Measurements from ENCODE around the gene FKBP4. TPM values are rescaled to one million over a fixed set of nuclear protein-coding genes. Genes with fewer than 3 reads are reported as not detected.
A peak's percentile ranks its signal among the peaks of the same experiment; 100 is the strongest.

FKBP4 gene
- total and polyA plus RNA-seq, 7 donors, result 62.4 to 122 (median 86.2) TPM

DNA sequence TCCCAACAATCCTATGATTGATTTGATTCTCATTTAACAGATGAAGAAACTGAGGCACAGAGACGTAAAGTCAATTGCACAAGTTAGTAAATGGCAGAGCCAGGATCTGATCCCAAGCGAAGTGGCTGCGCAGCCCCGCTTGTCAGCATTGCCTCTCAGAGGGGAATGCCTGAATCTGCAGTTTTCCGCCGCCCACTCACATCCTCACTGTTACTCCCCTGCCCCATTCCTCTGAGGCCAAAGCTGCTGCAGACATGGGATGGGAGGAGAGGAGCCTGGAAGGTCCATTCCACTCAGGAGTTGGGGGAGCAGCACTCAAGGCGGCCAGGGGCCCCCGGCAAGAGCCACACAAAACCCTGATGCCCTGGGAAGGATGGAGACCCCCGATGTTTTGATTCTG lies 39.0 kb downstream of the FKBP4 start:
- H3K36me3 ChIP-seq (ENCODE audit: insufficient read depth in 1 of 2, low read depth in 1 of 2), result peaks cover 0 to 53% of the 10 kb centered on the region in 2 donors
- peaks cover 6% of the 10 kb centered on the region for H3K4me1 ChIP-seq
- TF ChIP-seq, protein P1, sequence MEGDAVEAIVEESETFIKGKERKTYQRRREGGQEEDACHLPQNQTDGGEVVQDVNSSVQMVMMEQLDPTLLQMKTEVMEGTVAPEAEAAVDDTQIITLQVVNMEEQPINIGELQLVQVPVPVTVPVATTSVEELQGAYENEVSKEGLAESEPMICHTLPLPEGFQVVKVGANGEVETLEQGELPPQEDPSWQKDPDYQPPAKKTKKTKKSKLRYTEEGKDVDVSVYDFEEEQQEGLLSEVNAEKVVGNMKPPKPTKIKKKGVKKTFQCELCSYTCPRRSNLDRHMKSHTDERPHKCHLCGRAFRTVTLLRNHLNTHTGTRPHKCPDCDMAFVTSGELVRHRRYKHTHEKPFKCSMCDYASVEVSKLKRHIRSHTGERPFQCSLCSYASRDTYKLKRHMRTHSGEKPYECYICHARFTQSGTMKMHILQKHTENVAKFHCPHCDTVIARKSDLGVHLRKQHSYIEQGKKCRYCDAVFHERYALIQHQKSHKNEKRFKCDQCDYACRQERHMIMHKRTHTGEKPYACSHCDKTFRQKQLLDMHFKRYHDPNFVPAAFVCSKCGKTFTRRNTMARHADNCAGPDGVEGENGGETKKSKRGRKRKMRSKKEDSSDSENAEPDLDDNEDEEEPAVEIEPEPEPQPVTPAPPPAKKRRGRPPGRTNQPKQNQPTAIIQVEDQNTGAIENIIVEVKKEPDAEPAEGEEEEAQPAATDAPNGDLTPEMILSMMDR (IDR thresholded peaks at IDR 0.05), result no peak
- DNase-seq (peak in 1 of 2 donors; percentile 40), ATAC-seq (peak in 2 of 4 donors; percentile 9)
- H3K27ac ChIP-seq, result no peak overlapping the region
- H3K9me3 ChIP-seq, result no peaks in the 10 kb centered on the region
- intact Hi-C loops (cut with DNase I), result no loop called here
- 50 to 61% (median 59%) methylated on average over 9 of the region's 9 CpGs for WGBS, 3 donors
- peak overlapping the region; percentile 46 for H3K4me3 ChIP-seq
- no peaks in the 10 kb centered on the region for H3K27me3 ChIP-seq (ENCODE audit: insufficient read depth in 3 of 3, low read length in 2 of 3)

DNA sequence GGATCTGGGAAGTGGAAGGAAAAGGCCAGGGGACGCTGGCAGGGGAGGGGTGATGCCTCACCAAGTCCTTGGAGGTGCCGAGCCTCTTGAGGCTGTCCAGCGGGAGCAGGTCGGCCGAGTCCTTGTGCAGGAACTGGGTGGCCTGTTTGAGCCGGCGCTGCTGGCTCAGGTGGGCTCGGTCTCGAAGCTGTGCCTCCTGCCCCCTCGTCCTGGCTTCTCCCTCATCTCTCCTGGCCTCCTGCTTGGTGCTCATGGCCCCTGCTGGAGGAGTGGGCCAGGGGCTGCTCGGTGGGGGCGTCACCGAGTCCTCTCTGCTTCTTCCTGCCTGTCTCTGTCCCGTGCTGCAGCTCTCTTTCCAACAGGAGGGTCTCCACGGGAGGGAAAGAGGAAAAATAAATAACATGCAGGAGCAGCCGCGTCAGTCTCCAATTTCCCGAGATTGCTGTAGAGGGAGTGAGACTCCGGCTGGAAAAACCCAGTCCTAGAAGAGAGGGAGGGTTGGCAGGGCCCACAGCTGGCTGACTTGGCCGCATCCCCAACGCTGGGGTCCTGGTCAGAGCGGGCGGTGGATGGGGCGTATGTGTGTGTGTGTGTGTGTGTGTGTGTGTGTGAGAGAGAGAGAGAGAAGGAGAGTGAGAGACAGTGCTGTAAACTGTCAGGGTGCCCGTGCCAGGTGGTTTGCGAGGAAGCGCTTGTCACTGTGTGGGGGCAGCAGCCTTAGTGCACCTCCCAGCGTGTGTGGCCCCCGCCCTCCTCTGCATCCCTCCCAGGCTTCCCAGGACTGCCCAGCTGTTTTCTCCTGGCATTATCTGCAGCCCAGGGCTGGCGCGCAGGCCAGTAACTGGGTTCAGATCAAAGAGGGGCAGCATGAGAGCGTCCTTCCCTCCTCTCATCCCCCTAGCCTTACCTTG lies 40.1 kb downstream of the FKBP4 start, which contains the start of gene NRIP2:
NRIP2 (minus strand) TSS at position 455 of the 911 bp plus-strand sequence; CDS start at position 403, 52 bp downstream.
- H3K36me3 ChIP-seq (ENCODE audit: insufficient read depth in 1 of 2, low read depth in 1 of 2), result peaks cover 0 to 49% of the 10 kb centered on the region in 2 donors
- TF ChIP-seq, protein P1 (IDR thresholded peaks at IDR 0.05), result no peak
- no peaks in the 10 kb centered on the region for H3K27me3 ChIP-seq (ENCODE audit: insufficient read depth in 3 of 3, low read length in 2 of 3)
- ATAC-seq (peak; percentile 42 to 63 (median 54)), DNase-seq (peak; percentile 35 to 51)
- peak within 1 kb of the TSS; percentile 46 for H3K4me3 ChIP-seq
- intact Hi-C loops (cut with DNase I), result no loop called here
- peaks cover 6% of the 10 kb centered on the region for H3K4me1 ChIP-seq
- no peaks in the 10 kb centered on the region for H3K9me3 ChIP-seq
- 7 to 14% (median 10%) methylated on average over 27 to 32 of the region's 32 CpGs for WGBS, 3 donors
- no peak within 1 kb of the TSS for H3K27ac ChIP-seq

DNA sequence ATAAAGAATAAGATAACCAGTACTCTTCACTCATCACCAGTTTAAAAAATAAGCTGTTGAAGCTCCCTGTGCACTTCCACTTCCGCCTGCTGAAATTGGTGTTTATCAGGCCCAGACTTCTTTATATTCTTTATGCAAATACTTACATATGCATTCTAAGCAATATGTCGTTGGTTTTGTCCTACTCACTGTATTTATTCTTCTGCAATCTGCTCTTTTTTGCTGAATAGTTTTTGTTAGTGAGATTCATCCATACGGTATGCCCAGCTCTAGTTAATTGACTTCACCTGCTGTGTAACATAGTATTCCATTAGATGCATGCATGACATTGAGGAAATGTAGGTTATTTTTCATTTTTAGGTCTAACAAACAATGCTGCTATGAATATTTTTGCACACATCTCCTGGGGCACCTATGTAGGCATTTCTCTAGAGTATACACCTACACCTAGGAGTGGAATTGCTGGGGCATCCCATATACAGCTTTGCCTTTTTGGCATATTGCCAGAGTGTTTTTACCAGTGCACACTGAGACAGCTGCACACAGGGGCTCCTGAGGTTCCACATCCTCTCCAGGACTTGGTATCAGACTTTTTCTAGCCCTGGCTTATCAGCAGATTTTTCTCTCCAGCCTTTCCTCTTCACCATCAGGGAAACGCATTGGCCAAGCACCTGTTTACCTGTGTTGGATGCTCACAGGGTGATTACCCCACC lies 41.1 kb downstream of the FKBP4 start:
- DNase-seq (no peak), ATAC-seq (no peak)
- TF ChIP-seq, protein P1 (IDR thresholded peaks at IDR 0.05), result no peak
- intact Hi-C loops (cut with DNase I), result no loop called here
- Histone ChIP-seq H3K9me3 (no peaks in the 10 kb centered on the region), H3K4me1 (peaks cover 6% of the 10 kb centered on the region), H3K36me3 (ENCODE audit: insufficient read depth in 1 of 2, low read depth in 1 of 2) (peaks cover 0 to 41% of the 10 kb centered on the region in 2 donors), H3K27ac (no peak overlapping the region), H3K27me3 (ENCODE audit: insufficient read depth in 3 of 3, low read length in 2 of 3) (no peaks in the 10 kb centered on the region), H3K4me3 (no peak overlapping the region)
- 64 to 69% (median 67%) methylated on average over 4 of the region's 4 CpGs for WGBS, 3 donors

DNA sequence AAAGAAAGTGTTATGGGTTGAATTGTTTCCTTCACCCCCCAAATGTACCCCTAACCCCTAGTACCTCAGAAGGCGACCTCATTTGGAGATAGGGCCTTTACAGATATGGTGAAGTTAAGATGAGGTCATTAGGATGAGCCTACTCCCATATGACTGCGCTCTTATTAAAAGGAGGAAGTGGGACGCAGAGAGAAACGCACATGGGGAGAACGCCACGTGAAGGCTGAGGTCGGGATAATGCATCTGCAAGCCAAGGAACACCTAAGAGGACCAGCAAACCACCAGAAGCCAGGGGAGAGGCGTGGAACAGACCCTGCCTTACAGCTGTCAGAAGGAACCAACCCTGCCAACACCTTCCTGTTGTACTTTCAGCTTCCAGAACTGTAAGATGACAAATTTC lies 41.8 kb downstream of the FKBP4 start:
- Histone ChIP-seq H3K4me1 (peaks cover 6% of the 10 kb centered on the region), H3K27me3 (ENCODE audit: insufficient read depth in 3 of 3, low read length in 2 of 3) (no peaks in the 10 kb centered on the region), H3K9me3 (no peaks in the 10 kb centered on the region), H3K4me3 (no peak overlapping the region), H3K27ac (no peak overlapping the region), H3K36me3 (ENCODE audit: insufficient read depth in 1 of 2, low read depth in 1 of 2) (peaks cover 0 to 40% of the 10 kb centered on the region in 2 donors)
- DNase-seq, result no peak
- ATAC-seq, result no peak
- TF ChIP-seq, protein P1 (IDR thresholded peaks at IDR 0.05), result no peak
- WGBS, 3 donors, result 86 to 91% (median 86%) methylated on average over 8 of the region's 8 CpGs
- intact Hi-C loops (cut with DNase I), result no loop called here

Data from psoas muscle (tissue), 8 donors.